Astrocyte of the cerebellum (primary cell): ENCODE results near the gene NAGLU.
"Not testable (repeated sequence)": the region's sequence is repeated elsewhere in the genome, so short reads cannot be mapped to it uniquely, and the experiment has no call there.

Experiments
- DNase-seq: peaks from one replicate; pipeline ENCODE4 v3.0.0-alpha.2; 2011; ENCODE audit warnings: low read depth
- H3K4me3 ChIP-seq: 2 replicates; pipeline ENCODE4 v1.5.1; 2011; ENCODE audit warnings: mild to moderate bottlenecking, low read depth, low read length, moderate library complexity
- in situ Hi-C: cut with HindIII; loops from 2 replicates; pipeline ENCODE4 v1.10.0; 2017; ENCODE audit warnings: low sequenced_read_pairs
- TF ChIP-seq, protein P1 (sequence below): IDR thresholded peaks from 2 replicates; pipeline ENCODE4 v1.5.1; 2012; ENCODE audit warnings: low read length, low read depth, moderate library complexity, mild to moderate bottlenecking; ENCODE audit errors: missing control alignments

Gene NAGLU

DNA sequence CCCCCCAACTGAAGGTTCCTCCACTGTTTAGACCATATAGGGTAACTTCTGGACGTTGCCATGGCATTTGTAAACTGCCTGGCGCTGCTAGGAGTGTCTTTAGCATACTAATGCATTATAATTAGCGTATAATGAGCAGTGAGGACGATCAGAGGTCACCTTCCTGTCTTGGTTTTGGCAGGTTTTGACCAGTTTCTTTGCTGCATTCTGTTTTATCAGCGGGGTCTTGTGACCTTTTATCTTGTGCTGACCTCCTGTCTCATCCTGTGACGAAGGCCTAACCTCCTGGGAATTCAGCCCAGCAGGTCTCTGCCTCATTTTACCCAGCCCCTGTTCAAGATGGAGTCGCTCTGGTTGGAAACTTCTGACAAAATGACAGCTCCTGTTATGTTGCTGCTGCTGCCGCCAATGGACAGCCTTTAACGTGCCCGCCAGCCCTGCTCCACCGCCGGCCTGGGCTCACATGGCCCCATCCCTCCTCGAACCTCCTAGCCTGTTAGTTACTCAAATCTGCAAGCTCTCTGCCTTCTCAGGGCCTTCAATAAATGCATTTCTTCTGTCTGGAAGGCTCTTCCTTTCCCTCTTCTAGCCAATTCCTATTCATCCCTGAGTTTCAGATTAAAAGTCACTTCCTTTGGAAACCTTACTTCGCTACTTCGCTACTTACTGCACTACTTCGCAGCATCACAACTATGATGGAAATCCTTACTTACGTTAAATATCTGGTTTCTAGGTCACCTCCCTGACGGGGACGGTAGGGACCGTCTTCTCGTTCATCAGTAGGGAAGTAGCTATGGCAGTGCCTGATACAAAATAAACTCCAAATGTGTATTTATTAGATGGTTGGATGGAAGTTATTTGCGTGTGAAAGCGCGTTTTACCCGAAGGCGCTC is 640 bp upstream of the NAGLU start:
- TF ChIP-seq, protein P1, sequence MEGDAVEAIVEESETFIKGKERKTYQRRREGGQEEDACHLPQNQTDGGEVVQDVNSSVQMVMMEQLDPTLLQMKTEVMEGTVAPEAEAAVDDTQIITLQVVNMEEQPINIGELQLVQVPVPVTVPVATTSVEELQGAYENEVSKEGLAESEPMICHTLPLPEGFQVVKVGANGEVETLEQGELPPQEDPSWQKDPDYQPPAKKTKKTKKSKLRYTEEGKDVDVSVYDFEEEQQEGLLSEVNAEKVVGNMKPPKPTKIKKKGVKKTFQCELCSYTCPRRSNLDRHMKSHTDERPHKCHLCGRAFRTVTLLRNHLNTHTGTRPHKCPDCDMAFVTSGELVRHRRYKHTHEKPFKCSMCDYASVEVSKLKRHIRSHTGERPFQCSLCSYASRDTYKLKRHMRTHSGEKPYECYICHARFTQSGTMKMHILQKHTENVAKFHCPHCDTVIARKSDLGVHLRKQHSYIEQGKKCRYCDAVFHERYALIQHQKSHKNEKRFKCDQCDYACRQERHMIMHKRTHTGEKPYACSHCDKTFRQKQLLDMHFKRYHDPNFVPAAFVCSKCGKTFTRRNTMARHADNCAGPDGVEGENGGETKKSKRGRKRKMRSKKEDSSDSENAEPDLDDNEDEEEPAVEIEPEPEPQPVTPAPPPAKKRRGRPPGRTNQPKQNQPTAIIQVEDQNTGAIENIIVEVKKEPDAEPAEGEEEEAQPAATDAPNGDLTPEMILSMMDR, result no peak
- no peak for DNase-seq
- H3K4me3 ChIP-seq, result peak overlapping the region; percentile 56
- in situ Hi-C loops, result no loop called here

DNA sequence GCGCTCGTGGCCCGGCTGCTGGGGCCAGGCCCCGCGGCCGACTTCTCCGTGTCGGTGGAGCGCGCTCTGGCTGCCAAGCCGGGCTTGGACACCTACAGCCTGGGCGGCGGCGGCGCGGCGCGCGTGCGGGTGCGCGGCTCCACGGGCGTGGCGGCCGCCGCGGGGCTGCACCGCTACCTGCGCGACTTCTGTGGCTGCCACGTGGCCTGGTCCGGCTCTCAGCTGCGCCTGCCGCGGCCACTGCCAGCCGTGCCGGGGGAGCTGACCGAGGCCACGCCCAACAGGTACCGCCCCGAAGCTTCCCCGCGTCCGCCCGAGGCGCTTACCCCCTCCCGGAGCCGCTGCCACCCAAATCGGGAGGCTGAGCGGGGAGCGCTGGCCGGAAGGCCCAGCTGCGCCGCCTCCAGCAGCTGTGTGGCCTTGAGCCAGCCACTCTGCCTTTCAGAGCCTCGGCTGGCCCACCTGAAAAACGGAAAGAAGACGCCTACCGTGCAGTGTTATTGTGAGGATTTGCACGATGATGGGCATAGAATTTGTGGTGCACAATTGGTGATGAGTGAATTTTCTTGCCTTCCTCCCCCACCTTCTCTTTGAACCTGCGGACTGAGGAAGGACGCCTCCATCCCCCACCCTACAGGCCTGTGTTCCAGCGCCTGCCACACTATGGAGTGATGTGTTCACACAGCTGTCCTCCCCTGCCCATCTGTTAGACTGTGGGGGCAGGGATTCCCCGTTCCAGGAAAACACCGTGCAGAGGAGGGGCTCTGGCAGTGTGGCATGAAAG is 523 bp downstream of the NAGLU start:
- H3K4me3 ChIP-seq, result peak overlapping the region; percentile 56
- DNase-seq, result no peak
- in situ Hi-C loops, result no loop called here
- TF ChIP-seq, protein P1, result no peak

DNA sequence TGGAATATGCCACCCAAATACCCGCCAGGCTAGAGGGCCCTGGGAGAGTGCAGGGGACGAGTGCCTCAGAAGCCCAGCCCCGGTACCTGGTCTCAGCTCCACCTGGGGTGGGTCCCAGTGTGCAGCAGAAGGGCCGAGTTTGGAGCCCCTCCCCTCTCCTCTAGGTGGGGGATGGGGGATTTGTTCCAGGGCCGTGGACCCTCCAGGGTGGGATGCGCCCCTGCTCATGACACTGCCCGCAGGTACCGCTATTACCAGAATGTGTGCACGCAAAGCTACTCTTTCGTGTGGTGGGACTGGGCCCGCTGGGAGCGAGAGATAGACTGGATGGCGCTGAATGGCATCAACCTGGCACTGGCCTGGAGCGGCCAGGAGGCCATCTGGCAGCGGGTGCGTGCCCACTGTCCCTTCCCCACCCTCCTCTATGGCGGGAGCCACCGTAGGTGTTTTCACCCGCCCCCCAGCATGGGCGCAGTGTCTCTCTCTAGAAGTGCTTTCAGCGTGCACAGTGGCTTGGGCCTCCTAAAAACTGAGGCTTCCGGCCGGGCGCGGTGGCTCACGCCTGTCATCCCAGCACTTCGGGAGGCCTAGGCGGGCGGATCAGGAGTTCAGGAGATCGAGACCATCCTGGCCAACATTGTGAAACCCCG is 1.2 kb downstream of the NAGLU start:
- in situ Hi-C loops, result no loop called here
- TF ChIP-seq, protein P1, result no peak
- no peak for DNase-seq
- H3K4me3 ChIP-seq, result peak overlapping the region; percentile 56

DNA sequence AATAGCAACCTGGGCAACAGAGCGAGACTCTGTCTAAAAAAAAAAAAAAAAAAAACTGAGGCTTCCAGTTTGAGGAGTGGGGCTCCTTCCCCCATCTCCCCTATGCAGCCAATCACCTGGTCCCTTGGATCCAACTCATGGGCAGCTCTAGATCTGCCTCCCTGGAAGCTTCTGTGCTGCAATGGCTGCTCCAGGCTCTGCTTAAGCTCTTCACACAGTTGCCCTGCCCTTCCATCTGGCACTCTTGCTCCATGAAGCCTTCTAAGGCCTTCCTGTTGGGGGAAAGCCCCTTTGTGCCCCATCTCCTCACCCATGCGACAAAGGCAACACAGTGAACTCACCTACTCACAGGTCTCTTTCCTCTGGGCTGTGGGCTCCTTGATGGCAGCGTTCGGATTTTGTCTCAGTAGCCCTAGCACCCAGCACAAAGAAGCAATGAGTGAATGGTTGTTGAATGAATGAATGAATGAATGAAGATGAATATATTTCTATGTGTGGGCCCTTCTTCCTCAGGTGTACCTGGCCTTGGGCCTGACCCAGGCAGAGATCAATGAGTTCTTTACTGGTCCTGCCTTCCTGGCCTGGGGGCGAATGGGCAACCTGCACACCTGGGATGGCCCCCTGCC is 1.9 kb downstream of the NAGLU start:
- H3K4me3 ChIP-seq, result no peak overlapping the region
- in situ Hi-C loops, result no loop called here
- TF ChIP-seq, protein P1, result no peak
- DNase-seq, result no peak

DNA sequence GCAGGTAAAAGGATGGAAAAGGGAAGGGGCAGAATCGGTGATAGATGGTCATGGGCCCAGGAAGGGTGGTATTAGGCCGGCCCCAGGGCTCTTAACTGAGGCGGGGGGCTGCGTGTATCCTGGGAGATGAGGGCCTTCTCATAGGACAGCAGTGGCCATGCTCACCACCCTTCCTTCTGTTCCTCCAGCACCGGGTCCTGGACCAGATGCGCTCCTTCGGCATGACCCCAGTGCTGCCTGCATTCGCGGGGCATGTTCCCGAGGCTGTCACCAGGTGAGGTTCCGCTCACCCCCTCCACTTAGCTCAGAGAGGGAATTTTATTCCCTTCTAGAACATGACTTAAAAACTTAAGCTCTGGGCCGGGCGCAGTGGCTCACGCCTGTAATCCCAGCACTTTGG is 2.4 kb downstream of the NAGLU start:
- in situ Hi-C loops, result no loop called here
- DNase-seq, result no peak
- TF ChIP-seq, protein P1, result no peak
- H3K4me3 ChIP-seq, result no peak overlapping the region

DNA sequence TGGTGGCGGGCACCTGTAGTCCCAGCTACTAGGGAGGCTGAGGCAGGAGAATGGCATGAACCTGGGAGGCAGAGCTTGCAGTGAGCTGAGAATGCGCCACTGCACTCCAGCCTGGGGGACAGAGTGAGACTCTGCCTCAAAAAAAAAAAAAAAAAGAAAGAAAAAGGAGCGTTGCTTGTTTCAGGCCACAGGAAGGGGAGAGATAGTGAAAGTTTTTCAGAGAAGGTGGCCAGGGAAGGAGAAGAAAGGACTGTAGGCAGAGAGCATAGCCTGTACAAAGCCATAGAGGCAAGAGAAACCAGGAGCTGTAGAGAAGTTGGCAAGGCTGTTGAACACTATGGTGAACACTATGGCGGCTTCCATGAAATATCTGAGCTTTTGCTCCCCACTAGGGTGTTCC is 4.5 kb downstream of the NAGLU start:
- H3K4me3 ChIP-seq, in situ Hi-C loops, DNase-seq: not testable (repeated sequence)
